Keratinocyte (primary cell): ENCODE results near the gene C2orf92. TPM values are rescaled to one million over a fixed set of nuclear protein-coding genes. Genes with fewer than 3 reads are reported as not detected.

Experiments used
- DNase-seq: peaks from one replicate; pipeline ENCODE4 v3.0.0-alpha.2; 2011; ENCODE audit warnings: low read depth, missing footprints, low spot score
- FAIRE-seq: peaks from 2 replicates; lab custom pipeline; 2011; peaks lifted over from hg19 to GRCh38; lab: Jason Lieb, UNC
- H2AFZ ChIP-seq: 2 replicates; pipeline ENCODE4 v1.6.0; 2012; ENCODE audit warnings: low read length, control low read depth, inconsistent platforms; ENCODE audit not compliant: control insufficient read depth
- H3K27ac ChIP-seq: 2 replicates; pipeline ENCODE4 v1.5.1; 2011; ENCODE audit warnings: low read length; ENCODE audit not compliant: control insufficient read depth, insufficient read depth
- H3K27me3 ChIP-seq: 3 replicates; pipeline ENCODE4 v1.6.0; 2011; ENCODE audit warnings: low read length; ENCODE audit not compliant: control insufficient read depth, insufficient read depth; ENCODE audit errors: extremely low read depth
- H3K36me3 ChIP-seq, 2 experiments: 2 replicates in 1 of 2; 3 replicates in 1 of 2; pipeline ENCODE4 v1.5.1; 2011; ENCODE audit warnings: low read length in 2 of 2, mild to moderate bottlenecking in 1 of 2; ENCODE audit not compliant: control insufficient read depth in 2 of 2, insufficient read depth in 2 of 2; ENCODE audit errors: extremely low read depth in 1 of 2
- H3K4me1 ChIP-seq: 3 replicates; pipeline ENCODE4 v1.5.1; 2011; ENCODE audit warnings: low read length; ENCODE audit not compliant: control insufficient read depth, insufficient read depth; ENCODE audit errors: extremely low read depth
- H3K4me2 ChIP-seq: 3 replicates; pipeline ENCODE4 v1.6.0; 2011; ENCODE audit warnings: low read depth, low read length; ENCODE audit not compliant: control insufficient read depth, insufficient read depth; ENCODE audit errors: extremely low read depth
- H3K4me3 ChIP-seq, 3 experiments: fragments of 200-600 bp in 1 of 3; sonication (generic) in 1 of 3; 2 replicates in 2 of 3; 3 replicates in 1 of 3; pipeline ENCODE4 v1.5.1; 2011 to 2016; ENCODE audit warnings: low read length in 3 of 3, mild to moderate bottlenecking in 3 of 3, control low read depth in 2 of 3, inconsistent platforms in 1 of 3, low read depth in 1 of 3, mixed read lengths in 1 of 3, mixed run types in 1 of 3, moderate library complexity in 1 of 3; ENCODE audit not compliant: control insufficient read depth in 2 of 3, insufficient read depth in 2 of 3; ENCODE audit errors: extremely low read depth in 1 of 3
- H3K79me2 ChIP-seq: 2 replicates; pipeline ENCODE4 v1.6.0; 2012; ENCODE audit warnings: low read length; ENCODE audit not compliant: control insufficient read depth, insufficient read depth
- H3K9ac ChIP-seq: 3 replicates; pipeline ENCODE4 v1.6.0; 2011; ENCODE audit warnings: low read length; ENCODE audit not compliant: control insufficient read depth, insufficient read depth; ENCODE audit errors: extremely low read depth
- H3K9me1 ChIP-seq: 3 replicates; pipeline ENCODE4 v1.6.0; 2011; ENCODE audit warnings: low read length; ENCODE audit not compliant: control insufficient read depth, insufficient read depth; ENCODE audit errors: extremely low read depth
- H3K9me3 ChIP-seq: 2 replicates; pipeline ENCODE4 v1.5.1; 2012; ENCODE audit warnings: low read depth, low read length; ENCODE audit not compliant: control insufficient read depth
- H4K20me1 ChIP-seq: 3 replicates; pipeline ENCODE4 v1.6.0; 2011; ENCODE audit warnings: low read length; ENCODE audit not compliant: control insufficient read depth, insufficient read depth; ENCODE audit errors: extremely low read depth
- CTCF ChIP-seq, 3 experiments: IDR thresholded peaks in 1 of 3; conservative IDR thresholded peaks in 1 of 3; optimal IDR thresholded peaks in 1 of 3; 2 replicates in 2 of 3; 3 replicates in 1 of 3; pipeline versions ENCODE3 to v1.5.1; 2011; ENCODE audit warnings: low read length in 3 of 3, mild to moderate bottlenecking in 3 of 3, moderate library complexity in 2 of 3, control low read depth in 1 of 3, inconsistent platforms in 1 of 3; ENCODE audit not compliant: insufficient read depth in 2 of 3; ENCODE audit errors: extremely low read depth in 1 of 3
- EZH2 ChIP-seq: IDR thresholded peaks from one replicate; pipeline ENCODE4 v1.6.1; 2012; ENCODE audit warnings: inconsistent platforms, mild to moderate bottlenecking, low read length, moderate library complexity
- dilution Hi-C: fragments of 300-500 bp; cut with MboI; formaldehyde crosslinking; loops from one replicate; pipeline ENCODE4 v1.7.0; 2020; ENCODE audit warnings: low sequenced_read_pairs; ENCODE audit not compliant: extremely low pct_ligation_motif_present
- polyA plus RNA-seq, 5 experiments: library from polyadenylated mRNA; depleted of rRNA in 3 of 5; stranded (reverse) in 3 of 5; stranded (forward) in 1 of 5; unstranded in 1 of 5; fragments of >200 nt; gene quantifications; 1 replicate in 1 of 5; 2 replicates in 3 of 5; 3 replicates in 1 of 5; pipeline versions ENCODE4 v1.2.1 to v1.2.3, GENCODE V29; 2011 to 2012; ENCODE audit warnings: missing spikeins in 2 of 5, low read depth in 1 of 5, low replicate concordance in 1 of 5

Gene C2orf92
- polyA plus RNA-seq, 1 donor (not counting 4 experiments of a cell fraction or from before 2014, with no cell fraction given), result 1.6 TPM

GRCh38 chr2:97659256-97660043, 10.1 kb upstream of the C2orf92 start:
- Histone ChIP-seq H4K20me1 (no peaks in the 10 kb centered on the region), H3K9ac (no peak overlapping the region), H3K36me3 (peaks cover 13 to 21% of the 10 kb centered on the region in 2 experiments), H3K4me2 (no peak overlapping the region), H3K4me1 (peaks cover 9% of the 10 kb centered on the region), H3K9me1 (no peaks in the 10 kb centered on the region), H2AFZ (no peak overlapping the region), H3K9me3 (no peaks in the 10 kb centered on the region), H3K4me3 (no peak overlapping the region), H3K27ac (no peak overlapping the region), H3K27me3 (no peaks in the 10 kb centered on the region), H3K79me2 (peaks cover 26% of the 10 kb centered on the region)
- no peak for FAIRE-seq
- TF ChIP-seq EZH2, result no peak
- TF ChIP-seq CTCF (optimal IDR thresholded peaks at IDR 0.05 in 1 of 3, IDR thresholded peaks at IDR 0.05 in 1 of 3, conservative IDR thresholded peaks at IDR 0.05 in 1 of 3; ENCODE audit: extremely low read depth in 1 of 3, insufficient read depth in 2 of 3, low read length in 3 of 3), result no peak
- dilution Hi-C loops, result no loop called here
- no peak for DNase-seq

DNA sequence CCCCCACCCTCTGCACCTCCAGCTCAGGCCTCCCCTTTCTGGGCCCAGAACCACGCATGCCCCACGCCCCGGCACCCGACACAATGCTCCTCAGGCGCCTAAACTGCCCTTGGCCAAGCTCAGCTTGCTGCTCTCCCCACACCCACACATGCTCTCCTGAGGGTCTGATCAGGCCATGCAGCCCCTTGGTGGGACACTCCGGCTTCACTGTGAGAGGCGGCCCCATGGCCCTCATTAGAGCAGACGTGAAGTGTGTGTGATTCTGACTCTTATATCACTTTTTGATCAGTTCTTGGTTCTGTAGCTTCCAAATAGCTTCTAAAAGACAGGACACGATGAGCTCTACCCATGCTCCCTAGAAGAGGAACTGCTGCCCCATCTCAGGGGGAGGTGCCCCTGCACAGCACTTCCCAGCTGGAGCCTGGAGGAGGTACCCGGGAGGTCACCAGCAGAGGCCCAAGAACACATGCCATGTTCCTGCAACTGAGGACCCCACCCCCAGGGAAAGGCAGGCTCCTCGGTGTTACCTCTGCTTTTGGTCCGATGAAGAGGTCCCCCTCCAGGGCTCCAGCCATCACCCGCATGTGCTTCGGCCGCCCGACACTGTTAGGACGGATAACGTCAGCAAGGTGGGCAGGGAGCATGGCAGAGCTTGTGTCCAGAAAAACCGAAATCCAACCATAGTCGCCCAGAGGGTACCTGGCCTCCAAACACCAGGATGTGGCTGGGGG, 9.3 kb upstream of the C2orf92 start:
- no peak overlapping the region for H2AFZ ChIP-seq
- no peaks in the 10 kb centered on the region for H3K9me1 ChIP-seq
- no peak for DNase-seq
- no peaks in the 10 kb centered on the region for H4K20me1 ChIP-seq
- H3K27me3 ChIP-seq, result no peaks in the 10 kb centered on the region
- H3K27ac ChIP-seq, result no peak overlapping the region
- H3K79me2 ChIP-seq, result peaks cover 26% of the 10 kb centered on the region
- H3K9ac ChIP-seq, result no peak overlapping the region
- dilution Hi-C loops, result no loop called here
- H3K9me3 ChIP-seq, result no peaks in the 10 kb centered on the region
- TF ChIP-seq EZH2 (no peak), CTCF (optimal IDR thresholded peaks at IDR 0.05 in 1 of 3, IDR thresholded peaks at IDR 0.05 in 1 of 3, conservative IDR thresholded peaks at IDR 0.05 in 1 of 3; ENCODE audit: extremely low read depth in 1 of 3, insufficient read depth in 2 of 3, low read length in 3 of 3) (no peak)
- peaks cover 12 to 21% of the 10 kb centered on the region in 2 experiments for H3K36me3 ChIP-seq
- FAIRE-seq, result no peak
- H3K4me1 ChIP-seq, result peaks cover 9% of the 10 kb centered on the region
- H3K4me2 ChIP-seq, result no peak overlapping the region
- no peak overlapping the region for H3K4me3 ChIP-seq
